Measurements from ENCODE around the gene REXO4. TPM values are rescaled to one million over a fixed set of nuclear protein-coding genes. Genes with fewer than 3 reads are reported as not detected.

Gene REXO4
- total and polyA plus RNA-seq, 2 of the 13 experiments (the other 11 are each of a cell fraction or from before 2014, with no cell fraction given) = 18.5 to 30.4 TPM

DNA sequence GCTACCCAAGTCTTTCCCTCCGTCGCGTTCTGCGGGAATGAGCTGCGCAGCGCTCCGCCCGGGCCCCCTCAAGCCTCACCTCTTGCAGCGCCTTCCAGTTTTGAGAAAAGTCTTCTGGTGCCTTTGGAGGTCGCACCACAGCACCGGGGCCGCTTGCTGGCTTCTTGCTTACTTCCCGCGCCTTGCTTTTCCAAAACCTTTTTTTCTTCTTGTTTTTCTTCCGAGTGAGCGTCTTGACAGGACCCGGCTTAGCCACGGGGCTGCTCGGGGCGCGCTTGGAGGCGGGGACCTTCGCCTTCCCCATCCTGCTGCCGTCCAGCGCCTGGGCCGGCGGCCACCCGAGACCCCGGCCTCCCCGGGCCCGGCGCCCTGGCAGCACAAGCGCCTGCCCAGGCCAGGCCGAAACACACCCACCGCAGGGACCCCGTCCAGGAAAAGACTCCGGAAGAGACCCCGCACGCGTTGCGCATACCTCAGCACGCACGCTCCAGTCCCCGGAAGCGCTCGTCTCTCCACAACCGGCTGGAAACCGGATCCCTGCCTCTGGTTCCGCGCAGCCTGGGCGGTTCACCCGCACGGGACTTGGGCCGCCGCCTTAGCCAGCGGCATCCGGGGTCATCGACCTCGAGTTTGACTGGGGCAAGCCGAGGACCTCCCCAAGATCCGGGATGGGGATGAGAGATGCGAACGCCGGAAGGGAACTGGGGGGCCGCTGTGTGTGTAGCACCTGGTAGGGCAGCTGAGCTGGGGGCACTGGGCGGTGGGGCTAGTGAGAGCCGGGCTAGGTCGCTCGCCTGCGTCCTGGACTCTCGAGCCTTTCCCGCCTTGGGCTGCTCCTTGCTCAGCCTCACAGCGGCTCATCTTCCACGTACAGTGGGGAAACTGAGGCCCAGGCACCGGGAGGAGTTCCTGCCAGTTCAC, at the start of gene REXO4 (continued):
- TF ChIP-seq ZNF713 (CRISPR knock-in tag; IDR thresholded peaks at IDR 0.05) = no peak
- peak; percentile 78; the same call in 1 of the 2 replicates for TF ChIP-seq ZNF124 (CRISPR knock-in tag; IDR thresholded peaks at IDR 0.05)
- TF ChIP-seq, protein P1, sequence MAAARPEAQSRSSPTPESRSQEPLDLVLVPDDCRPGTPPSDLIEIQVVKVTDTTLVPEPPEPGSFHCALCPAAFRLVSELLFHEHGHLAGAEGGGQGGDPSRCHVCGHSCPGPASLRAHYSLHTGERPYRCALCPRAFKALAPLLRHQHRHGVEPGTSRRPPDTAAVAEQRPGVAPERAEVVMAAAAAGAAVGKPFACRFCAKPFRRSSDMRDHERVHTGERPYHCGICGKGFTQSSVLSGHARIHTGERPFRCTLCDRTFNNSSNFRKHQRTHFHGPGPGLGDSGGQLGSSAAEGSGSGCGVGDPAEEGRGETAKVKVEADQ (CRISPR knock-in tag; IDR thresholded peaks at IDR 0.05; ENCODE audit: borderline replicate concordance) = peak; percentile 79; the same call in 1 of the 2 replicates
- peak; percentile 23; the same call in 1 of the 2 replicates for TF ChIP-seq ZNF383 (CRISPR knock-in tag; IDR thresholded peaks at IDR 0.05; ENCODE audit: borderline replicate concordance)
- TF ChIP-seq ZNF256 (CRISPR knock-in tag; conservative IDR thresholded peaks at IDR 0.05) = no peak
- peak; percentile 96 for TF ChIP-seq ZNF816 (CRISPR knock-in tag; IDR thresholded peaks at IDR 0.05; ENCODE audit: borderline replicate concordance)
- TF ChIP-seq, protein P2, sequence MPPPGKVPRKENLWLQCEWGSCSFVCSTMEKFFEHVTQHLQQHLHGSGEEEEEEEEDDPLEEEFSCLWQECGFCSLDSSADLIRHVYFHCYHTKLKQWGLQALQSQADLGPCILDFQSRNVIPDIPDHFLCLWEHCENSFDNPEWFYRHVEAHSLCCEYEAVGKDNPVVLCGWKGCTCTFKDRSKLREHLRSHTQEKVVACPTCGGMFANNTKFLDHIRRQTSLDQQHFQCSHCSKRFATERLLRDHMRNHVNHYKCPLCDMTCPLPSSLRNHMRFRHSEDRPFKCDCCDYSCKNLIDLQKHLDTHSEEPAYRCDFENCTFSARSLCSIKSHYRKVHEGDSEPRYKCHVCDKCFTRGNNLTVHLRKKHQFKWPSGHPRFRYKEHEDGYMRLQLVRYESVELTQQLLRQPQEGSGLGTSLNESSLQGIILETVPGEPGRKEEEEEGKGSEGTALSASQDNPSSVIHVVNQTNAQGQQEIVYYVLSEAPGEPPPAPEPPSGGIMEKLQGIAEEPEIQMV (CRISPR knock-in tag; IDR thresholded peaks at IDR 0.05; ENCODE audit: low read depth) = 0 out of 2 replicates have a peak, but pooled peaks have one; percentile 37
- peak; percentile 50; the same call in 1 of the 2 replicates for TF ChIP-seq MIER2 (CRISPR knock-in tag; IDR thresholded peaks at IDR 0.05)
- TF ChIP-seq RAD21 (CRISPR knock-in tag; IDR thresholded peaks at IDR 0.05) = peak; percentile 51; the same call in 1 of the 2 replicates
- TF ChIP-seq SKI (IDR thresholded peaks at IDR 0.05; ENCODE audit: partially characterized antibody) = peak; percentile 71
- TF ChIP-seq ZNF75D (CRISPR knock-in tag; IDR thresholded peaks at IDR 0.05; ENCODE audit: borderline replicate concordance) = peak; percentile 79; the same call in 1 of the 2 replicates
- no peak for TF ChIP-seq REXO4 (CRISPR knock-in tag; IDR thresholded peaks at IDR 0.05; ENCODE audit: borderline replicate concordance)
- TF ChIP-seq TAF1 (CRISPR knock-in tag; IDR thresholded peaks at IDR 0.05) = peak; percentile 75
- peak; percentile 92; the same call in 1 of the 2 replicates for TF ChIP-seq MAZ (IDR thresholded peaks at IDR 0.05; ENCODE audit: borderline replicate concordance, low read depth, low read length)
- TF ChIP-seq MAZ (CRISPR knock-in tag; IDR thresholded peaks at IDR 0.05; ENCODE audit: low read depth) = peak; percentile 95
- TF ChIP-seq, protein P3, sequence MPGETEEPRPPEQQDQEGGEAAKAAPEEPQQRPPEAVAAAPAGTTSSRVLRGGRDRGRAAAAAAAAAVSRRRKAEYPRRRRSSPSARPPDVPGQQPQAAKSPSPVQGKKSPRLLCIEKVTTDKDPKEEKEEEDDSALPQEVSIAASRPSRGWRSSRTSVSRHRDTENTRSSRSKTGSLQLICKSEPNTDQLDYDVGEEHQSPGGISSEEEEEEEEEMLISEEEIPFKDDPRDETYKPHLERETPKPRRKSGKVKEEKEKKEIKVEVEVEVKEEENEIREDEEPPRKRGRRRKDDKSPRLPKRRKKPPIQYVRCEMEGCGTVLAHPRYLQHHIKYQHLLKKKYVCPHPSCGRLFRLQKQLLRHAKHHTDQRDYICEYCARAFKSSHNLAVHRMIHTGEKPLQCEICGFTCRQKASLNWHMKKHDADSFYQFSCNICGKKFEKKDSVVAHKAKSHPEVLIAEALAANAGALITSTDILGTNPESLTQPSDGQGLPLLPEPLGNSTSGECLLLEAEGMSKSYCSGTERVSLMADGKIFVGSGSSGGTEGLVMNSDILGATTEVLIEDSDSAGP (CRISPR knock-in tag; IDR thresholded peaks at IDR 0.05; ENCODE audit: borderline replicate concordance) = peak; percentile 98
- peak; percentile 95 for TF ChIP-seq SPEN (CRISPR knock-in tag; IDR thresholded peaks at IDR 0.05; ENCODE audit: low read depth)
- no peak for TF ChIP-seq ZSCAN30 (CRISPR knock-in tag; IDR thresholded peaks at IDR 0.05)
- TF ChIP-seq, protein P4, sequence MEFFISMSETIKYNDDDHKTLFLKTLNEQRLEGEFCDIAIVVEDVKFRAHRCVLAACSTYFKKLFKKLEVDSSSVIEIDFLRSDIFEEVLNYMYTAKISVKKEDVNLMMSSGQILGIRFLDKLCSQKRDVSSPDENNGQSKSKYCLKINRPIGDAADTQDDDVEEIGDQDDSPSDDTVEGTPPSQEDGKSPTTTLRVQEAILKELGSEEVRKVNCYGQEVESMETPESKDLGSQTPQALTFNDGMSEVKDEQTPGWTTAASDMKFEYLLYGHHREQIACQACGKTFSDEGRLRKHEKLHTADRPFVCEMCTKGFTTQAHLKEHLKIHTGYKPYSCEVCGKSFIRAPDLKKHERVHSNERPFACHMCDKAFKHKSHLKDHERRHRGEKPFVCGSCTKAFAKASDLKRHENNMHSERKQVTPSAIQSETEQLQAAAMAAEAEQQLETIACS (CRISPR knock-in tag; IDR thresholded peaks at IDR 0.05) = peak; percentile 63
- peak; percentile 90 for TF ChIP-seq TBX2 (CRISPR knock-in tag; IDR thresholded peaks at IDR 0.05; ENCODE audit: borderline replicate concordance)
- TF ChIP-seq TARDBP (CRISPR knock-in tag; IDR thresholded peaks at IDR 0.05) = peak; percentile 95
- TF ChIP-seq, protein P5, sequence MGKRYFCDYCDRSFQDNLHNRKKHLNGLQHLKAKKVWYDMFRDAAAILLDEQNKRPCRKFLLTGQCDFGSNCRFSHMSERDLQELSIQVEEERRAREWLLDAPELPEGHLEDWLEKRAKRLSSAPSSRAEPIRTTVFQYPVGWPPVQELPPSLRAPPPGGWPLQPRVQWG (CRISPR knock-in tag; IDR thresholded peaks at IDR 0.05; ENCODE audit: borderline replicate concordance, low read depth) = no peak
- TF ChIP-seq GLI4 (CRISPR knock-in tag; IDR thresholded peaks at IDR 0.05; ENCODE audit: borderline replicate concordance) = peak; percentile 60; the same call in 1 of the 2 replicates
